GM19463 (cell line): ENCODE measurements around the gene ADGRG2.

Experiments
- ATAC-seq: cut with Tn5 transposase; IDR thresholded peaks from one replicate; pipeline ENCODE4 v1.9.1; 2021; ENCODE audit warnings: mild to moderate bottlenecking, moderate library complexity; ENCODE audit not compliant: unreplicated experiment

ADGRG2 gene

GRCh38 chrX:18962329-18962728 is 159.9 kb downstream of the ADGRG2 start:
- ATAC-seq, result no peak

GRCh38 chrX:18961686-18962085 is 160.6 kb downstream of the ADGRG2 start:
- no peak for ATAC-seq

DNA sequence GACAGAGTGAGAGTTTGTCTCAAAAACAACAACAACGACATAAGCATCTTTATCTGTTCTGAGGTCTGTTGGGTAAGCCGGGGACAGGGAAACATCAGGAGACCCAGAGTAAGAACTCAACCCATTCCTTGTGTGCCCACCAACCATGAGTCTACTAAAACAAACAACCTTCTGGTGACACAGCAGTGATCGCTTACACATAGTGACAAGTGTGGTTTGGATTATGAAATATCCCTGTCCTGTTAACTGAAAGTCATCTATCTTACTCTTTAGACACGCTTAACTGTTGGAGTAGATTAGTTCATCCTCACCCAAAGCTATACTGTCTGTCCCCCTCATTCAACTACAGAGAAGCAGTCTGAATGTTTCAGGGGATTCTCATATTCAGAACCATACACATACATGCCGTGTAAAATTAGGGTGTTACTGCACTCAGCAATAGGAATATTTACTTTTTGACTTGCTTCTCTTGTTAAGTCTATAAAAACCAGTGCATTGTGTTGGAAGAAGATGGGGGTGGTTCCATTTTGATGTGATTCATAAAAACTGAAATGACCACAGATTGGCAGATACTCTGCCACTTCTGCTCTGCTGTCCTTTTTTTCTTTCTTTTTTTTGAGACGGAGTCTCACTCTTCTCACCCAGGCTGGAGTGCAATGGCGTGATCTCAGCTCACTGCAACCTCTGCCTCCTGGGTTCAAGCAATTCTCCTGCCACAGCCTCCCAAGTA is 165.8 kb downstream of the ADGRG2 start:
- no peak for ATAC-seq

GRCh38 chrX:18955676-18956075 is 166.6 kb downstream of the ADGRG2 start:
- no peak for ATAC-seq

GRCh38 chrX:18951032-18951431 is 171.2 kb downstream of the ADGRG2 start:
- ATAC-seq, result no peak

DNA sequence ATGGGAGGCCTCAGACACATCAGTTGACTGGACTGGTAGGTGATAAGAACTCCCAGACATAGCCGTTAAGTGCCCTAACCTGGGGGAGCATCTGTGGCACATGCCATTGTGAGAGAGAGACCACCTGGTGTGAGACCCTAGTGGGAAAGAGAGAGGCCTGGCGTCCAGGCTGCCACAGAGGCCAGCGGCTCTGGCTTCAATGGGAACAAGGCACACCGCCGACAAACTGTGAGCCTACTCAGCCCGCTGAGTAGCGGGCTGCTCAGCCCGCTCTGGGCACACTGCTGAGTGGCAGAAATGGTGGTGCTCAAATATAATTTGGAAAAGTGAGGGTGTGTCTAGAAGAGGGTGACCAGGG is 172.3 kb downstream of the ADGRG2 start:
- no peak for ATAC-seq

GRCh38 chrX:18949291-18949943 is 172.9 kb downstream of the ADGRG2 start:
- ATAC-seq, result no peak

GRCh38 chrX:18946611-18947010 is 175.7 kb downstream of the ADGRG2 start:
- ATAC-seq, result no peak

DNA sequence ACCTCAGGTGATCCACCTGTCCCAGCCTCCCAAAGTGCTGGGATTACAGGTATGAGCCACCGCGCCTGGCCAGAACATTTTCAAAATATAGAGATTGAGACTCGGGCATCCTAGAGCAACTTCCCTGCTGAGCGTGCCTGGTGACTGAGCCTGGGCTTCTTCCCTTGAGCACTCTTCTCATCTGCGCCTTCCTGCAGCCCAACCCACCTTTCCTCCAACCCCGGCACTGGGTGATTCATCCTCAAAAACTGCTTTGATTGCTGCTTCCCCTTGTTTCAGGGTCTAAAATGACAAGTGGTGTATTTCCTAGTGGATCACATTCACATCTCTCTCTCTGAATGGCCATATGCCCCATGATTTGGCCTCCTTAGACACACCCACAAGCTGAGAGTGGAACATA is 176.1 kb downstream of the ADGRG2 start:
- no peak for ATAC-seq

- ATAC-seq, result no peak
Observed at GRCh38 chrX:18945483-18945882, 176.8 kb downstream of the ADGRG2 start.

- ATAC-seq, result no peak
Observed at GRCh38 chrX:18944482-18944881, 177.8 kb downstream of the ADGRG2 start.

DNA sequence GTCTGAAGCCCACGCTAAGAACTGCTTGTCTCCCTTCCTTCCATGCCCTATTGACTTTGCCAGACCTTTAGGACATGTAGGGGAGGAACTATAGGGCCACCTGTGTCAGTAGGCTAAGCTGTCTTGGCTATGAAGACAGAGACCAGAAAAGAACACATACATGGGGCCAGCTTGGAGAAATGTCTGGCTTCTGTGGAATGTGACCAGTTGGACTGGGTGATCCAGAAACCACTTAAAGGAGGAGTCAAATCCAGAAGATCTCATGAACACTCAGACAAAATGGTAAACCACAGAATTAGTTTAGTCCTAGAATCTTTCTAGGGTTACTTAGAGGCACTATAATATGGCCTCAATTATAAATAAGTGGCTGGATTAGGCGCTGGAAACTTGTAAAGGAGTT is 180.4 kb downstream of the ADGRG2 start:
- ATAC-seq, result no peak
